KOPT-K1 (cell line): ENCODE measurements around the gene SAP25.
"Not testable (repeated sequence)": the region's sequence is repeated elsewhere in the genome, so short reads cannot be mapped to it uniquely, and the experiment has no call there.

Experiments
- H3K27ac ChIP-seq: fragments of 200-600 bp; sonication (generic); 2 replicates; pipeline ENCODE4 v1.5.1; 2016; ENCODE audit warnings: antibody characterized with exemption, mild to moderate bottlenecking, low read depth, low read length; ENCODE audit not compliant: poor library complexity, severe bottlenecking
- H3K36me3 ChIP-seq: fragments of 200-600 bp; sonication (generic); 2 replicates; pipeline ENCODE4 v1.5.1; 2017; ENCODE audit warnings: antibody characterized with exemption, mild to moderate bottlenecking, low read length, moderate library complexity; ENCODE audit not compliant: insufficient read depth
- H3K9me3 ChIP-seq: fragments of 200-600 bp; sonication (generic); 2 replicates; pipeline ENCODE4 v1.5.1; 2017; ENCODE audit warnings: antibody characterized with exemption, low read length, mild to moderate bottlenecking; ENCODE audit not compliant: insufficient read depth, poor library complexity, severe bottlenecking

SAP25 gene

GRCh38 chr7:100544386-100544785 lies 29.3 kb downstream of the SAP25 start:
- Histone ChIP-seq H3K9me3 (no peaks in the 10 kb centered on the region), H3K36me3 (0 out of 2 replicates have a peak, but pooled peaks cover 7% of the 10 kb centered on the region), H3K27ac (no peak overlapping the region)

GRCh38 chr7:100543586-100543985 lies 30.1 kb downstream of the SAP25 start:
- H3K9me3 ChIP-seq, result no peaks in the 10 kb centered on the region
- no peak overlapping the region for H3K27ac ChIP-seq

GRCh38 chr7:100541309-100541708 lies 32.4 kb downstream of the SAP25 start:
- not testable (repeated sequence) for H3K9me3 ChIP-seq, H3K36me3 ChIP-seq, H3K27ac ChIP-seq

More at GRCh38 chr7:100543586-100543985, 30.1 kb downstream of the SAP25 start:
- 0 out of 2 replicates have a peak, but pooled peaks cover under 1% of the 10 kb centered on the region for H3K36me3 ChIP-seq

GRCh38 chr7:100540073-100540723 lies 33.5 kb downstream of the SAP25 start:
- no peaks in the 10 kb centered on the region for H3K9me3 ChIP-seq
- H3K36me3 ChIP-seq, result no peaks in the 10 kb centered on the region
- H3K27ac ChIP-seq, result peak overlapping the region; percentile 57

GRCh38 chr7:100539436-100540006 lies 34.2 kb downstream of the SAP25 start:
- Histone ChIP-seq H3K9me3 (no peaks in the 10 kb centered on the region), H3K27ac (peak overlapping the region; percentile 57), H3K36me3 (no peaks in the 10 kb centered on the region)

- Histone ChIP-seq H3K36me3 (no peaks in the 10 kb centered on the region), H3K9me3 (no peaks in the 10 kb centered on the region), H3K27ac (peak within 1 kb of the TSS; percentile 57)
Observed at GRCh38 chr7:100538654-100539435, 34.9 kb downstream of the SAP25 start, which contains the start of gene AGFG2. Gene AGFG2 (plus strand): TSS chr7:100539203. CDS start chr7:100539347, 144 bp downstream.

GRCh38 chr7:100538348-100538653 lies 35.4 kb downstream of the SAP25 start:
- no peaks in the 10 kb centered on the region for H3K9me3 ChIP-seq
- no peaks in the 10 kb centered on the region for H3K36me3 ChIP-seq
- H3K27ac ChIP-seq, result peak overlapping the region; percentile 51

GRCh38 chr7:100536695-100537094 lies 37.0 kb downstream of the SAP25 start:
- not testable (repeated sequence) for H3K9me3 ChIP-seq, H3K36me3 ChIP-seq, H3K27ac ChIP-seq

GRCh38 chr7:100535982-100536381 lies 37.7 kb downstream of the SAP25 start:
- H3K36me3 ChIP-seq, H3K9me3 ChIP-seq, H3K27ac ChIP-seq: not testable (repeated sequence)

- H3K9me3 ChIP-seq, result no peaks in the 10 kb centered on the region
- no peak overlapping the region for H3K27ac ChIP-seq
- H3K36me3 ChIP-seq, result no peaks in the 10 kb centered on the region
Observed at GRCh38 chr7:100532165-100533022, 41.3 kb downstream of the SAP25 start.

GRCh38 chr7:100528108-100528866 lies 45.4 kb downstream of the SAP25 start:
- H3K27ac ChIP-seq, H3K9me3 ChIP-seq, H3K36me3 ChIP-seq: not testable (repeated sequence)

GRCh38 chr7:100523192-100523591 lies 50.5 kb downstream of the SAP25 start:
- not testable (repeated sequence) for H3K27ac ChIP-seq

More at GRCh38 chr7:100523192-100523591, 50.5 kb downstream of the SAP25 start:
- not testable (repeated sequence) for H3K9me3 ChIP-seq, H3K36me3 ChIP-seq
